Ishikawa (cell line): ENCODE results near the gene UCN3.

Source experiments
- EP300 ChIP-seq: IDR thresholded peaks from 2 replicates; pipeline ENCODE4 v1.6.1; 2012; ENCODE audit warnings: borderline replicate concordance
- RAD21 ChIP-seq: IDR thresholded peaks from 2 replicates; pipeline ENCODE4 v1.6.1; 2012; ENCODE audit warnings: low read depth

- no peak for TF ChIP-seq RAD21
- no peak for TF ChIP-seq EP300
Measured at GRCh38 chr10:5412277-5412941, 47.6 kb downstream of the UCN3 start, which contains the start of gene NET1.
